Measurements from ENCODE around the gene FBLN1. TPM values are rescaled to one million over a fixed set of nuclear protein-coding genes. Genes with fewer than 3 reads are reported as not detected.

FBLN1 gene
- total and polyA plus RNA-seq, 2 of the 8 experiments (the other 6 are each of a cell fraction or from before 2014, with no cell fraction given): 159 to 168 TPM

DNA sequence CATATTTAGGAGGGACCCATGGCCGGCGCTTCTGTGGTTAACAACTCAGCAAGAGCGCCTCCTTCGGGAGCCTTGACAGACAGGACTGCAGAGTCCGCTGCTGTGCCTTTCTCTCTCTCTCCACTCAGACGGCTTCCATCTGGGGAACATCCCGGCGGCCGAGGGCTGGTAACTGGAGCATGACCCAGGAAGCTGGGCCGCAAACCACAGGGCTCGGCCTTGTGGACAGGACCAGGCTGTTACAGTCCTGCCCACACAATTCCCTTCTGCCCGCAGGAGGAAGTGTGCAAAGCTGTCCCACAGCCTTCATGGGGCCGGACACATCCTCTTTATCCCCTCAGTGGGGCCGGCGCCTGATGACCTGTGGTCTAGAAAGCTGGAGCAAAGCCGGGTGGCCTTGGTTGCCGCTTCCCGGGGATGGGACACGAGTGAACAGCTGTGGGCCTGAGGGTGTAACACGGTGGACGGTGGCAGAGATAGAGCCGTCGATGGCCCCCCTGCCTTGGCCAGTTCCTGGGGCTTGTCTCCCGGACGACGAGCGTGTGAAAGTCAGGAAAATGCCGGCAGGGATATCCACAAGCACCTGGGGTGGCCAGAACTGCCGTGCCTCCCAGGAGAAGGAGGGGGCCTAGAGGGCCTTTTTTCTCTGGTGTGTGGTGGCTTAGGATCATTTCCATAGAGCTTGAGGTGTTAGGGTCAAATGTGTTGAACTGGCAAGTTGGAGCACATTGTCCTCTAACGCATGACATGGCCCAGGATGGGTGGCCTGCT, 50.1 kb downstream of the FBLN1 start:
- ChIA-PET CTCF (ENCODE audit: partially characterized antibody) (interaction anchor here (0.6 to 4.2 kb wide), 18 partner anchors 9 to 374 kb away, joined by 3 to 39 read pairs (median 5); no protein-coding TSS in a partner anchor), POLR2A (ENCODE audit: partially characterized antibody) (interaction anchor here (1.1 kb wide), 2 partner anchors 36 to 39 kb away, joined by 3 read pairs; no protein-coding TSS in a partner anchor)
- no peak overlapping the region for H3K18ac ChIP-seq (ENCODE audit: extremely low read depth, low read length)
- peak overlapping the region; percentile 49 for H3K4ac ChIP-seq (replicated peaks; ENCODE audit: insufficient read length, low read depth, low read length)
- H3K4me3 ChIP-seq (ENCODE audit: extremely low read depth in 1 of 4, insufficient read depth in 2 of 4, low read depth in 3 of 4, low read length in 4 of 4): no peak overlapping the region
- no peak for DNase-seq (ENCODE audit: low read depth in 1 of 2, low spot score in 2 of 2)
- H3K9ac ChIP-seq (replicated peaks in 1 of 4; ENCODE audit: extremely low read depth in 1 of 4, low read depth in 3 of 4, low read length in 3 of 4): no peak overlapping the region
- H3K4me1 ChIP-seq (replicated peaks in 1 of 4; ENCODE audit: control insufficient read depth in 3 of 4, insufficient read depth in 4 of 4, low read length in 3 of 4): no peaks in the 10 kb centered on the region
- H2BK5ac ChIP-seq (ENCODE audit: low read depth, low read length): no peak overlapping the region
- peaks cover 3 to 5% of the 10 kb centered on the region in 2 experiments for H4K20me1 ChIP-seq (replicated peaks in 1 of 2; ENCODE audit: control insufficient read depth in 1 of 2, insufficient read depth in 2 of 2, low read length in 2 of 2)
- no peaks in the 10 kb centered on the region for H3K23me2 ChIP-seq (ENCODE audit: low read depth, low read length)
- H3K9me3 ChIP-seq (ENCODE audit: insufficient read depth in 2 of 2, low read depth in 1 of 2, low read length in 1 of 2): no peaks in the 10 kb centered on the region
- 87% methylated on average over 27 of the region's 30 CpGs; no CpG with 5 or more reads in 1 of the 2 experiments for whole genome bisulfite sequencing, 2 experiments (ENCODE audit: extremely low coverage in 1 of 2, insufficient coverage in 1 of 2, insufficient read length in 1 of 2, insufficient replicate concordance in 2 of 2, low coverage in 1 of 2, low lambda C conversion rate in 2 of 2, missing lambda C conversion rate in 1 of 2)
- no peak overlapping the region for H3K14ac ChIP-seq (ENCODE audit: insufficient read length)
- no peaks in the 10 kb centered on the region for H3K79me1 ChIP-seq (ENCODE audit: low read depth, low read length)
- no peak overlapping the region for H2BK120ac ChIP-seq (replicated peaks; ENCODE audit: low read depth, low read length)
- no peak overlapping the region for H3K27ac ChIP-seq (ENCODE audit: low read depth, low read length)
- H3K27me3 ChIP-seq (replicated peaks in 1 of 4; ENCODE audit: control insufficient read depth in 3 of 4, extremely low read depth in 1 of 4, insufficient read depth in 3 of 4, low read length in 3 of 4): no peaks in the 10 kb centered on the region
- no peak overlapping the region for H4K5ac ChIP-seq (ENCODE audit: insufficient read length, low read depth, low read length)
- no peaks in the 10 kb centered on the region for H3K79me2 ChIP-seq (ENCODE audit: control insufficient read depth in 1 of 2, insufficient read depth in 2 of 2, low read length in 2 of 2)
- no peak for FAIRE-seq
- no peak overlapping the region for H3K56ac ChIP-seq (replicated peaks; ENCODE audit: insufficient read length, low read depth, low read length)
- H2BK20ac ChIP-seq (ENCODE audit: low read length): no peak overlapping the region
- no peak overlapping the region for H2BK12ac ChIP-seq (ENCODE audit: low read depth, low read length)
- H3K36me3 ChIP-seq (ENCODE audit: control insufficient read depth in 2 of 4, insufficient read depth in 4 of 4, low read length in 3 of 4): peaks cover 13 to 28% (median 26%) of the 10 kb centered on the region in 4 experiments; a peak in 6 of 8 replicates
- H2BK15ac ChIP-seq (ENCODE audit: low read length): no peak overlapping the region
- no peak overlapping the region for H3K4me2 ChIP-seq (ENCODE audit: insufficient read depth in 1 of 2, low read depth in 2 of 2, low read length in 2 of 2)
- no peak overlapping the region for H3K23ac ChIP-seq (ENCODE audit: insufficient read length)
- no peak overlapping the region for H2AFZ ChIP-seq (ENCODE audit: low read length)
- peak overlapping the region; percentile 12; the same call in 1 of the 2 replicates for H4K8ac ChIP-seq (ENCODE audit: extremely low read depth, insufficient read depth, low read length)
- H2AK5ac ChIP-seq (ENCODE audit: low read depth, low read length): no peak overlapping the region
- H4K91ac ChIP-seq (replicated peaks; ENCODE audit: insufficient read length, low read length): no peak overlapping the region
- TF ChIP-seq, protein P1, sequence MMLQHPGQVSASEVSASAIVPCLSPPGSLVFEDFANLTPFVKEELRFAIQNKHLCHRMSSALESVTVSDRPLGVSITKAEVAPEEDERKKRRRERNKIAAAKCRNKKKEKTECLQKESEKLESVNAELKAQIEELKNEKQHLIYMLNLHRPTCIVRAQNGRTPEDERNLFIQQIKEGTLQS (IDR thresholded peaks at IDR 0.05; ENCODE audit: insufficient read depth, low read depth, low read length): no peak
- TF ChIP-seq RNF2 (IDR thresholded peaks at IDR 0.05; ENCODE audit: borderline replicate concordance, low read depth, low read length, missing control alignments, poor library complexity, severe bottlenecking) (no peak), RAD21 (IDR thresholded peaks at IDR 0.05 in 1 of 2, conservative IDR thresholded peaks at IDR 0.05 in 1 of 2; ENCODE audit: low read depth in 2 of 2, low read length in 2 of 2) (peak in 1 of 2 experiments; percentile 12; a peak in 1 of 4 replicates), TAF1 (IDR thresholded peaks at IDR 0.05; ENCODE audit: low read depth, low read length) (no peak), RBBP5 (IDR thresholded peaks at IDR 0.05; ENCODE audit: borderline replicate concordance, low read depth, low read length) (no peak), MAX (IDR thresholded peaks at IDR 0.05) (no peak)
- TF ChIP-seq, protein P2, sequence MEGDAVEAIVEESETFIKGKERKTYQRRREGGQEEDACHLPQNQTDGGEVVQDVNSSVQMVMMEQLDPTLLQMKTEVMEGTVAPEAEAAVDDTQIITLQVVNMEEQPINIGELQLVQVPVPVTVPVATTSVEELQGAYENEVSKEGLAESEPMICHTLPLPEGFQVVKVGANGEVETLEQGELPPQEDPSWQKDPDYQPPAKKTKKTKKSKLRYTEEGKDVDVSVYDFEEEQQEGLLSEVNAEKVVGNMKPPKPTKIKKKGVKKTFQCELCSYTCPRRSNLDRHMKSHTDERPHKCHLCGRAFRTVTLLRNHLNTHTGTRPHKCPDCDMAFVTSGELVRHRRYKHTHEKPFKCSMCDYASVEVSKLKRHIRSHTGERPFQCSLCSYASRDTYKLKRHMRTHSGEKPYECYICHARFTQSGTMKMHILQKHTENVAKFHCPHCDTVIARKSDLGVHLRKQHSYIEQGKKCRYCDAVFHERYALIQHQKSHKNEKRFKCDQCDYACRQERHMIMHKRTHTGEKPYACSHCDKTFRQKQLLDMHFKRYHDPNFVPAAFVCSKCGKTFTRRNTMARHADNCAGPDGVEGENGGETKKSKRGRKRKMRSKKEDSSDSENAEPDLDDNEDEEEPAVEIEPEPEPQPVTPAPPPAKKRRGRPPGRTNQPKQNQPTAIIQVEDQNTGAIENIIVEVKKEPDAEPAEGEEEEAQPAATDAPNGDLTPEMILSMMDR (IDR thresholded peaks at IDR 0.05; ENCODE audit: control extremely low read depth in 1 of 3, insufficient read depth in 1 of 3, low read depth in 1 of 3, low read length in 3 of 3): peak; percentile 32 to 37 (median 33)

Data from H1 (cell line).